HCT116 (cell line): ENCODE results near the gene CDRT15. TPM values are rescaled to one million over a fixed set of nuclear protein-coding genes. Genes with fewer than 3 reads are reported as not detected.

Source experiments
- ATAC-seq: fragments of 200-7000 bp; cut with Tn5 transposase; 2 replicates; pipeline ENCODE4 v1.9.1; 2020; ENCODE audit warnings: mild to moderate bottlenecking, moderate library complexity
- BruUV-seq: library from RNA; stranded (reverse); fragments of 400-500 nt; replicated peaks from 2 replicates; lab custom pipeline; 2021; lab: Mats Ljungman, UMichigan
- CTCF ChIA-PET: fragments of 300-600 bp; sonication (Branson Sonifier 250); formaldehyde crosslinking; loops from one replicate; lab custom pipeline; 2021; ENCODE audit warnings: antibody characterized with exemption; lab: Charles Lee
- POLR2A ChIA-PET: fragments of 300-600, 350-600 bp; sonication (Branson Sonifier 250); formaldehyde crosslinking; loops from one replicate; lab custom pipeline; 2021; ENCODE audit warnings: antibody characterized with exemption; lab: Charles Lee
- RAD21 ChIA-PET, 2 experiments: fragments of 300-600 bp; sonication (Branson Sonifier 250); formaldehyde crosslinking; loops; one replicate each; lab custom pipeline; 2023; ENCODE audit warnings: low total read pairs in 2 of 2; ENCODE audit not compliant: uncharacterized antibody in 2 of 2, unreplicated experiment in 2 of 2, low non-redundant PET in 1 of 2; lab: Charles Lee
- DNase-seq: peaks from one replicate; pipeline ENCODE4 v3.0.0-alpha.2; 2010; ENCODE audit warnings: low read depth, low spot score
- H2AFZ ChIP-seq: fragments of 200-600 bp; shearing (Covaris generic), sonication (generic); 2 replicates; pipeline ENCODE4 v1.6.1; 2017; ENCODE audit warnings: low read depth, mixed run types, mixed read lengths, antibody characterized with exemption, low read length; ENCODE audit not compliant: poor library complexity, severe bottlenecking
- H3K27ac ChIP-seq: 2 replicates; pipeline ENCODE4 v1.5.1; 2012; ENCODE audit warnings: low read depth, low read length
- H3K27me3 ChIP-seq: fragments of 200-600 bp; sonication (generic); 2 replicates; pipeline ENCODE4 v1.6.1; 2016; ENCODE audit warnings: mixed run types, low read length, mixed read lengths; ENCODE audit not compliant: insufficient read depth
- H3K36me3 ChIP-seq, 2 experiments: fragments of 200-500 bp in 1 of 2; fragments of 200-600 bp in 1 of 2; sonication (Bioruptor generic) in 1 of 2; sonication (generic) in 1 of 2; 2 replicates each; pipeline versions ENCODE4 v1.5.1 to v1.6.1; 2014 to 2016; ENCODE audit warnings: low read length in 2 of 2, inconsistent platforms in 1 of 2, mixed read lengths in 1 of 2, mixed run types in 1 of 2; ENCODE audit not compliant: insufficient read depth in 2 of 2, control insufficient read depth in 1 of 2
- H3K4me1 ChIP-seq, 2 experiments: fragments of 200-600 bp in 1 of 2; sonication (generic) in 1 of 2; 2 replicates each; pipeline versions ENCODE4 v1.5.1 to v1.6.1; 2012 to 2017; ENCODE audit warnings: low read length in 2 of 2, inconsistent platforms in 1 of 2, mild to moderate bottlenecking in 1 of 2, mixed read lengths in 1 of 2, mixed run types in 1 of 2, moderate library complexity in 1 of 2; ENCODE audit not compliant: insufficient read depth in 2 of 2, control insufficient read depth in 1 of 2
- H3K4me2 ChIP-seq: fragments of 200-600 bp; sonication (generic); 2 replicates; pipeline ENCODE4 v1.6.1; 2017; ENCODE audit warnings: mixed run types, low read length, mixed read lengths
- H3K4me3 ChIP-seq, 2 experiments: fragments of 200-600 bp in 1 of 2; sonication (generic) in 1 of 2; replicated peaks in 1 of 2; 2 replicates each; pipeline ENCODE4 v1.5.1; 2011 to 2016; ENCODE audit warnings: low read length in 2 of 2, control low read depth in 1 of 2, low read depth in 1 of 2, mild to moderate bottlenecking in 1 of 2, mixed read lengths in 1 of 2, mixed run types in 1 of 2
- H3K79me2 ChIP-seq: fragments of 200-600 bp; sonication (generic); 2 replicates; pipeline ENCODE4 v1.6.1; 2017; ENCODE audit warnings: mild to moderate bottlenecking, mixed run types, low read length, moderate library complexity, mixed read lengths; ENCODE audit not compliant: insufficient read depth
- H3K9ac ChIP-seq: fragments of 200-600 bp; sonication (generic); 2 replicates; pipeline ENCODE4 v1.6.1; 2016; ENCODE audit warnings: low read length, mixed read lengths
- H3K9me2 ChIP-seq: fragments of 200-600 bp; sonication (generic), shearing (Covaris generic); 2 replicates; pipeline ENCODE4 v1.6.1; 2017; ENCODE audit warnings: mixed run types, mild to moderate bottlenecking, moderate library complexity; ENCODE audit not compliant: insufficient read depth
- H3K9me3 ChIP-seq, 2 experiments: fragments of 200-500 bp in 1 of 2; fragments of 200-600 bp in 1 of 2; sonication (Bioruptor generic) in 1 of 2; sonication (generic) in 1 of 2; 2 replicates each; pipeline ENCODE4 v1.6.1; 2014 to 2017; ENCODE audit warnings: low read length in 2 of 2, mixed read lengths in 2 of 2, inconsistent platforms in 1 of 2, low read depth in 1 of 2, mild to moderate bottlenecking in 1 of 2, mixed run types in 1 of 2, moderate library complexity in 1 of 2; ENCODE audit not compliant: control insufficient read depth in 1 of 2, insufficient read depth in 1 of 2
- H4K20me1 ChIP-seq: fragments of 200-600 bp; sonication (generic), shearing (Covaris generic); 2 replicates; pipeline ENCODE4 v1.6.1; 2017; ENCODE audit warnings: mixed run types, mild to moderate bottlenecking, moderate library complexity; ENCODE audit not compliant: insufficient read depth
- CBX3 ChIP-seq: IDR thresholded peaks from 2 replicates; pipeline ENCODE4 v1.6.1; 2012; ENCODE audit warnings: low read depth
- EZH2phosphoT487 ChIP-seq: fragments of 200-600 bp; IDR thresholded peaks from 2 replicates; pipeline ENCODE4 v1.6.1; 2018; ENCODE audit warnings: antibody characterized with exemption, borderline replicate concordance
- POLR2A ChIP-seq: IDR thresholded peaks from 2 replicates; pipeline ENCODE4 v1.7.0; 2011; ENCODE audit warnings: borderline replicate concordance; ENCODE audit not compliant: insufficient read depth, insufficient read length; ENCODE audit errors: extremely low read depth
- POLR2AphosphoS5 ChIP-seq: IDR thresholded peaks from 2 replicates; pipeline ENCODE4 v1.6.1; 2011; ENCODE audit warnings: mild to moderate bottlenecking, low read depth, low read length, moderate library complexity
- SIN3A ChIP-seq: IDR thresholded peaks from 2 replicates; pipeline ENCODE4 v1.6.1; 2012; ENCODE audit warnings: low read depth
- SRF ChIP-seq: IDR thresholded peaks from 2 replicates; pipeline ENCODE4 v1.6.1; 2012; ENCODE audit warnings: low read depth
- ZBTB33 ChIP-seq: IDR thresholded peaks from 2 replicates; pipeline ENCODE4 v1.6.1; 2011; ENCODE audit warnings: mild to moderate bottlenecking, low read length, moderate library complexity; ENCODE audit not compliant: insufficient replicate concordance; ENCODE audit errors: extremely low read depth
- ZFX ChIP-seq: fragments of 450-650 bp; IDR thresholded peaks from 2 replicates; pipeline ENCODE4 v1.6.1; 2017
- ZNF274 ChIP-seq: fragments of 200-500 bp; sonication (Bioruptor generic); IDR thresholded peaks from 2 replicates; pipeline ENCODE4 v1.6.1; 2014; ENCODE audit warnings: mild to moderate bottlenecking, low read depth, low read length, inconsistent platforms
- intact Hi-C: fragments of 100-400 bp; cut with micrococcal nuclease; formaldehyde crosslinking; loops from 2 replicates; pipeline ENCODE4 v1.10.0; 2022
- total RNA-seq: library from RNA; stranded (reverse); gene quantifications from one replicate; pipeline ENCODE4 v1.2.1, GENCODE V29; 2021; ENCODE audit not compliant: unreplicated experiment
- TF ChIP-seq, protein P1 (sequence below): IDR thresholded peaks from 2 replicates; pipeline ENCODE4 v1.6.1; 2012

Gene CDRT15
- total RNA-seq, 1 experiment from 2014 or later = not detected

- TF ChIP-seq POLR2A (no peak), SRF (no peak), ZBTB33 (no peak), SIN3A (no peak), POLR2AphosphoS5 (no peak), ZNF274 (no peak), ZFX (no peak), EZH2phosphoT487 (no peak), CBX3 (no peak)
- TF ChIP-seq, protein P1, sequence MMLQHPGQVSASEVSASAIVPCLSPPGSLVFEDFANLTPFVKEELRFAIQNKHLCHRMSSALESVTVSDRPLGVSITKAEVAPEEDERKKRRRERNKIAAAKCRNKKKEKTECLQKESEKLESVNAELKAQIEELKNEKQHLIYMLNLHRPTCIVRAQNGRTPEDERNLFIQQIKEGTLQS = no peak
- DNase-seq (no peak), ATAC-seq (no peak)
- Histone ChIP-seq H3K27ac (no peak overlapping the region), H3K4me1 (no peaks in the 10 kb centered on the region), H3K9me3 (no peaks in the 10 kb centered on the region), H3K9ac (no peak overlapping the region), H3K4me2 (no peak overlapping the region), H3K36me3 (no peaks in the 10 kb centered on the region), H3K27me3 (peaks cover 12% of the 10 kb centered on the region), H3K9me2 (no peaks in the 10 kb centered on the region), H3K79me2 (no peaks in the 10 kb centered on the region), H2AFZ (no peak overlapping the region), H4K20me1 (no peaks in the 10 kb centered on the region), H3K4me3 (no peak overlapping the region)
- intact Hi-C loops = no loop called here
- CTCF ChIA-PET = no interaction called here
- RAD21 ChIA-PET = no interaction called here
- BruUV-seq = no TSS peak
- POLR2A ChIA-PET = no interaction called here
Measured at GRCh38 chr17:14281530-14281929, 44.9 kb upstream of the CDRT15 start.
